CD4-positive, alpha-beta T cell treated with Interleukin-4 for 1 hour (primary cell): Measurements from ENCODE around the gene FAF1.
"Not testable (repeated sequence)": the region's sequence is repeated elsewhere in the genome, so short reads cannot be mapped to it uniquely, and the experiment has no call there.

Source experiments
- DNase-seq, 2 donors: peaks; one replicate each; pipeline ENCODE4 v3.0.0-alpha.2; 2020 to 2022

The FAF1 gene

GRCh38 chr1:50959913-50960844, at the start of gene FAF1:
FAF1 (minus strand) TSS chr1:50960267; CDS start chr1:50959811, 456 bp downstream.
- DNase-seq: peak; percentile 97 to 98

GRCh38 chr1:51009381-51009780, 49.3 kb upstream of the FAF1 start:
- DNase-seq: no peak

GRCh38 chr1:51005549-51005948, 45.5 kb upstream of the FAF1 start:
- DNase-seq: not testable (repeated sequence)

- no peak for DNase-seq
Observed at GRCh38 chr1:51002516-51002915, 42.4 kb upstream of the FAF1 start.

GRCh38 chr1:51000651-51001050, 40.6 kb upstream of the FAF1 start:
- DNase-seq: no peak

- no peak for DNase-seq
Observed at GRCh38 chr1:51000160-51000559, 40.1 kb upstream of the FAF1 start.

- DNase-seq: not testable (repeated sequence)
Observed at GRCh38 chr1:50999375-50999774, 39.3 kb upstream of the FAF1 start.

- DNase-seq: no peak
Observed at GRCh38 chr1:50996083-50996482, 36.0 kb upstream of the FAF1 start.

- DNase-seq: no peak
Observed at GRCh38 chr1:50995651-50996050, 35.6 kb upstream of the FAF1 start.

GRCh38 chr1:50994997-50995396, 34.9 kb upstream of the FAF1 start:
- DNase-seq: no peak

- DNase-seq: no peak
Observed at GRCh38 chr1:50993645-50994044, 33.6 kb upstream of the FAF1 start.

GRCh38 chr1:50992532-50993318, 32.7 kb upstream of the FAF1 start:
- no peak for DNase-seq

GRCh38 chr1:50989694-50990093, 29.6 kb upstream of the FAF1 start:
- DNase-seq: no peak

GRCh38 chr1:50986653-50987052, 26.6 kb upstream of the FAF1 start:
- DNase-seq: no peak

- no peak for DNase-seq
Observed at GRCh38 chr1:50985094-50985493, 25.0 kb upstream of the FAF1 start.

GRCh38 chr1:50983219-50983802, 23.2 kb upstream of the FAF1 start:
- DNase-seq: no peak

- no peak for DNase-seq
Observed at GRCh38 chr1:50982611-50983010, 22.5 kb upstream of the FAF1 start.

GRCh38 chr1:50981741-50982140, 21.7 kb upstream of the FAF1 start:
- no peak for DNase-seq

GRCh38 chr1:50980505-50980904, 20.4 kb upstream of the FAF1 start:
- DNase-seq: no peak

- DNase-seq: no peak
Observed at GRCh38 chr1:50979937-50980336, 19.9 kb upstream of the FAF1 start.

- no peak for DNase-seq
Observed at GRCh38 chr1:50978852-50979781, 19.1 kb upstream of the FAF1 start.

GRCh38 chr1:50978144-50978851, 18.2 kb upstream of the FAF1 start:
- DNase-seq: peak; percentile 24 to 56
